ENCODE results near the gene GDNF.
"Not testable (repeated sequence)": the region's sequence is repeated elsewhere in the genome, so short reads cannot be mapped to it uniquely, and the experiment has no call there.

The GDNF gene, protein sequence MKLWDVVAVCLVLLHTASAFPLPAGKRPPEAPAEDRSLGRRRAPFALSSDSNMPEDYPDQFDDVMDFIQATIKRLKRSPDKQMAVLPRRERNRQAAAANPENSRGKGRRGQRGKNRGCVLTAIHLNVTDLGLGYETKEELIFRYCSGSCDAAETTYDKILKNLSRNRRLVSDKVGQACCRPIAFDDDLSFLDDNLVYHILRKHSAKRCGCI

DNA sequence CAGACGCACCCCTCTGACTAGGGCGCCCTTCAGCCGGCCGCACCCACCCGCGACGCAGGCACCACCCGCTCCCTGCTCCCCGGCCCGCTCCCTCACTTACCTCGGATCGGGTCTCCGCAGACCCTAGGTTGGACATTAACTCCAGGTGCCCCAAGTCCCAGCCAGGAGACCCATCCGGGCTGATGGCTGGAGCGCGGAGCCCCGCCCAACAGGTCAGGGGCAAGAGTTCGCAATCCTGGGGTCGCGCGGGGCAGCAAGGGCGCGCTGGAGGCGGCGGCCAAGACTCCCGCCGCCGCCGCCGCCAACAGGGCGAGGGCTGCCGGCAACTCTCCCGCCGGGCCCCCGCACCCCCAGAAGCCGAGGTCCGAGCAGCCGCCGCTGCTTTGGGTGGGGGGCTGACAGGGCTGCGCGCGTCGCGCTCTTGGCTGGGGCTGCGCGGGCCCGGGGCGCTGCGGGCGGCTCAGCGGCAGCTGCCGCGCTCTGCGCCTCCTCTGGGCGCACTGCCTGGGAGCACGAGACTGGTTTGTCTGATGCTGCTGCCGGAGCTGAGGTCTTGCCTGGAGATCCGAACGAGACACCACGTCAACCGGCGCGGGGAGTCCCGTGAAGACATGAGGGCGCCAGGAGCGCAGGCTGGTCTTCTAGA lies at the start of gene GDNF:
GDNF (minus strand) TSS at position 635 of the 646 bp plus-strand sequence. CDS start 5,245 bp downstream, outside the sequence.
- no peak for DNase-seq

DNA sequence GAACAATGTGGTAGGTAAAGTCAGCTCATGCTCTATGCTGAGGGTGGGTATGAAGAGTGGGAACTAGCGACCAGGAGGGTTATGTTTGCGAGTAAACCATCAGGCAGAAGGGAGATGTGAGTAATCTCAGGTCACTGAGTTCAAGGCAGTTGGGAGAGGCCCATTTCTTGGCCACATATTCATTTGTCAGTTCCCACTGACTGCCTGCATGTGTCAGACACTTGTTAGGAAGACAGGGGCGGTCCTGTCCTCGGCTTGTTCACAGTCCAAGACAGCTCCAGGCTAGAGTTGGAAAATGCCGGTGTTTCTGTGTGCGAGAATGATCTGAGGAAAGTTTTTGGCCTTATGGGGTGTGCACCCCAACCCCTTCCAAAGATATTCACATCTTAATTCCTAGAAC lies 48.6 kb upstream of the GDNF start:
- DNase-seq: no peak

DNA sequence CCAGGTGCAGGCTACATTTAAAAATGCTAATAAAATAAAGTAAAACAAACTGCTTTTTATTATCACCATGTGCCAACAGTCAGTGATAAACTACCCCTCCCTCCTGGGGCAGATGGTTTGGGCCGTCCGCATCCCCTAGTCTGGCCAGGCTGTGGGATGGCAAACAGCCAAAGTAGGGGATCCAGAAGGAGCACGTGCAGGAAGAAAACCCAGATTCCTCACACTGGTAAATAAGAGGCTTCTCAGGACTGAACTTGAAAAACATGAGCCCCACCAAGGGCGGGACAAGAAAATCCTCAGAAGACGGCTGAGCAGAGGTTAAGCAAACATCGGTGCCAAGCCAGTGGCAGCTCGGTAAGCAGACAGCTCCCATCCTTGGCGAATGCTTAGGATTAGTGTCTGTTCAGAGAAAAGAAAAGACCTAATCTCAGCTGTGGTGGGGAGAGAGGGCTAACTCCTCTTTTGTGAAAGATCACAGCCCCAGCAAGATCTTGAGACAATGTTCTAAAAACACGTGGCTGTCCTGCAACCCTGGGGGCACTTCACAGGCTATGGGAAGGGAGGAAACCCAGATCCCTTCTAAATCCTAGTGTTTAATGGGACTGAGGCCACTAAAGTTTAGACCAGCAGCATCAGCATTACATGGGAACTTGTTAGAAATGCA lies 46.5 kb upstream of the GDNF start:
- DNase-seq: no peak

DNA sequence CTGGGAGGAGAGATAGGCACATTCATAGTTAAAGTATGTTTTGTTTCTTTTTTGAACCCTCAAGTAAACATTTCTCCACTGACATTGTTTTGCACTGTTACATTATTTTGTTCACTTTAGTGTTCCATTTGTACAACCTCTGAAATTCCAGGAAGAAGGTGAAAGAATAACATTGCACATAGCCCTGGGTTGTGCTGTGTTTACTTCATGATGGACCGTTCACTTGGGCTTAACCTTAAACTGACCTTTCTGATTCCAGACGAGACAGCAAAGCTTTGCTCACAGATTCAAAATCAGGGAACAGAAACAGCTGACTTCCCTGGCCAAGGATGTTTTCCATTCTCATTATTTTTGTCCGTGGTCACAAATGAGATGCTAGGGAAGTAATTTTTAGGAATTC lies 42.8 kb upstream of the GDNF start:
- DNase-seq: no peak

DNA sequence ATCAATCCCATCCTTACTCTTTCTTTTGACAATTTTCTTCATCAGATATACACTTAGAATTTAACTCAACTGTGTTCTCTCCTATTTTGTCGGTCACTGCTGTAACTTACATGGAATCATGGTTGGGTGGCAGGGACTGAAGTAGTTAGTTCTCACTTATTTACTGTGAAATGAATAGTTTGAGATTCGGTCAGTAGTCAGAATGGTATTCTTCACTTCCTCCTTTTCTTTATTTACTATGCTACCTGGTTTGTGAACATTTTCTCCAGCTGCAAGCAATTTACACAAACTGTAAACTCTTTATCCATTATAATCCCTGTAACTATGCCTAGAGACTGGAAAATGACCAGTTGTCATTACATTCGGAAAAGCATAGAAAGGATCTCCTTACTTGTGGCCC lies 41.5 kb upstream of the GDNF start:
- no peak for DNase-seq

DNA sequence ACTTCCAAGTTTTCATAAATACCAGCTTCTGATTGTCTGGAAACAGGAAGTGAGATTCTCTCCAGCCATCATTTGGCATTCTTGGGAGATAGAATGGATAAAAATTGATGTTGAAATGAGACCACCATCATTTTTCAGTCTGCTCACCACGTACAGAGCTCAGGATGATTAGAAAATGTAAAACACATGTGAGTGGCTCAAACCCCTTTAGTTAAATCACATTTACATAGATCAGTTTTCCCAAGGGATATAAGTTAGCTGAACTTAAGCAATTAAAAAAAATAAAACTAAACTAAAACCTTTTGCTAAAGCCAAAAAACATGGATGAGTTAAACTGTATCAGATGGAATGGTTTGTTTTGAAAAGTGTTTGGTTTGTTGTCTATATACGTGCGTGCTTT lies 37.1 kb upstream of the GDNF start:
- no peak for DNase-seq

DNA sequence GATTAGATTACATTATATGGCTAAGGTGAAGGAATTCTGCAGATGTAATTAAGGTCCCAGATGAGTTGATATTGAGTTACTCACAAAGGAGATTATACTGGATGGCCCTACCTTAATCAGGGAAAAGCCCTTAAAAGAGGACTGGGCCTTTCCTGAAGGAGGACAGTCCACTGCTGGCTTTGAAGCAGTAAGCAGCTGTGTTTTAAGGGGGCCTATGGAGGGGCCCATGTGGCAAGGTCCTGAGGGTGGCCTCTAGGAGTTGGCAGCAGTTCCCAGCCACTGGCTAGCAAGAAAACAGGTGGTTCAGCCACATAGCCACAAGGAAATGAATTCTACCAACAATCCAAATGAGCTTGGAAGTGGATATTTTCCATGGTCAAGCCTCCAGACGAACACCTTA lies 36.4 kb upstream of the GDNF start:
- DNase-seq: no peak

DNA sequence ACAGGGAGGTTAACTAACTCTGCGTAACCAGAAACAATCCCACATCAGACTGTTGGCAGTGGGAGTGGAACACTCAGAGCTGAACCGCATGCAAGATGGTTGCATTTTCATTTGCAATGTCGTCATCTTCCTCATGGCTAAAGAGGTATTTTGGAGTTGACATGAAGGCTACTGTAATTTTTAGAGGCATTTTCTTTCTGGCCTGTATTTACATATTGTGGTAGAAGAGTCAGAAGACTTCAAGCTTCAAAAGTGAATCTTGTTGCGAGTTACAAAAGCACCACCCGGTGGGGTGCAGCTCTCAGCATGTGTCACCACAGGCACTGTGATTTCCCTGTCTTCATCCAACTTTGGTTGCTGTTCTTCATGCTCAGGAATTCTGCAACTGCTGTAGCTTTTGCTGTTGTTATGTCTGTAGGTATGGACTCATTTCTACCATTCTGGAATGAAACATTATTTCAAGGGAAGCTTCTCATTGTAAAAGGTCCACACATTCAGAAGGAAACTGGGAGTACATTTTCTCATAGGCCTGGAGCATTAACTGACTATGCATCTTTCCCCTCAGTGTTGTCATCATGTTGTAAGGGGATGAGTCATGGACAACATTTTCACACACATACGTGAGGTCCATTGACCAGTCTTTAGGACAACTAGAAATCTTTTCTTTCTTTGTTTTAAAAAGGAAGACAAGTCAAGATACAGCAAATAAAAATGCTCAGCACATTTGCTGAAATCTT lies 35.4 kb upstream of the GDNF start:
- no peak for DNase-seq

DNA sequence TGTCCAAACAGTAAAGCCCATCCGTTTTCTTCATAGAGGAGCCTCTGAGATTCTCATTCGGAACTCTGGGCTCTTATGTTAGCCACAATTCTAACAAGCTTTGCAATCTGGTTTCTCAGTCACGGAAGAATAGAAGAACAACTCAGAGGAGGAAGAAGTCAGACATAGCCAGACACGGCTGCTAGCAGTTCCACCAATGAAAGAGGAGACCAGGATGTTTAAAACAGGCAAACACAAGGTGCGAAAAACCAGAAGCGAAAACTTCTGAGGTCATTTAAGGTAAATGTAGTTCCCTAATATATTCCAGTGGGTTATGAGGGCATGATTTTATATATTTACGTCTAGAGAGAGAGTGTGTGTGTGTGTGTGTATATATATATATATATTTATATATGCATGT lies 34.1 kb upstream of the GDNF start:
- DNase-seq: no peak

DNA sequence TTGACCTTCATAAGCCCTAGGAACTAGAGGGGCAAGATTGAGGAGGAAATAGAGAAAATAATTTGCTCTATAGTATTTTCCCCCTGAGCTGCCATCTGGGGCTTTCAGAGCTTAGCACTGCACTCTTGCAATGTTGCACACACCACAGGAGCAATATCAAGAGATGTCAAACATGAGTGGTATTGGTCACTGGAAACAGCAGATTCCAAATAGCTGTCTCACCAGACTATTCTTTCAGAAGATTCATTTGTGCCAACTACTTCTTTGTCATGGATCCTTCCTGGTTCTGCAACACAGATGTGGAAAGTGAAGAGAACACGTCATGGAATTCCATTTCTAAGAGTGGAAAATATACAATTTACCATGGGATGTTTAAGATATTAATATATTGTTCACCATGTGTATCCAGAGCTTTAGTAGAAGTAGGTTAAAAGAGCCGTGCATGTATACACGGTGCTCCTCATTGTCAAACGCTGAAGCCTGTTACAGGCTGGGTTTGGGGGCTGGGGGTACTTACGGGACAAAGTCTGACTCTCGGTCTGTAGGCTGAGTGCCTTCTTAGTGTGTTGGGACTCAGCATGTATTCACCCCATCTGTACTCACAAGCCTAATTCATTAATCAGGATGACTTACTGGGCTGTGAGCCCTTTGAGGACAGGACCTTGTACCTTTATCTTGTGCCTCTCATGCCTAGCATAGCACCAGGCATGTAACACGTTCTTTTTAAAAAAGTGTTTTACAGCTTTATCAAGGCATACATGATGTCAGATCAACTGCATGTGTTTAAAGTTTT lies 31.4 kb upstream of the GDNF start:
- DNase-seq: no peak

DNA sequence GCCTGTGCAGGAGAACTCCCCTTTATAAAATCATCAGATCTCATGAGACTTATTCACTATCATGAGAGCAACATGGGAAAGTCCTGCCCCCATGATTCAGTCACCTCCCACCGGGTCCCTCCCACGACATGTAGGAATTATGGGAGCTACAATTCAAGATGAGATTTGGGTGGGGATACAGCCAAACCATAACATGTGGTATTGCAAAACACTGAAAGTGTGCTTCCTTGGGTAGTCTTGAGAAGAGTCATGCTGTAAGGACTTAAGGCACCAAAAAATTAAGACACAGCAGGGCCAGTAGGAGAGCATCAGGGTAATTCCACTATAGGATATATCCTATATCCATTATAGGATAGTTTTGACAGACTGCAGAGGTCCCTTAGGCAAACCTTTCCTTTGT lies 29.4 kb upstream of the GDNF start:
- no peak for DNase-seq

DNA sequence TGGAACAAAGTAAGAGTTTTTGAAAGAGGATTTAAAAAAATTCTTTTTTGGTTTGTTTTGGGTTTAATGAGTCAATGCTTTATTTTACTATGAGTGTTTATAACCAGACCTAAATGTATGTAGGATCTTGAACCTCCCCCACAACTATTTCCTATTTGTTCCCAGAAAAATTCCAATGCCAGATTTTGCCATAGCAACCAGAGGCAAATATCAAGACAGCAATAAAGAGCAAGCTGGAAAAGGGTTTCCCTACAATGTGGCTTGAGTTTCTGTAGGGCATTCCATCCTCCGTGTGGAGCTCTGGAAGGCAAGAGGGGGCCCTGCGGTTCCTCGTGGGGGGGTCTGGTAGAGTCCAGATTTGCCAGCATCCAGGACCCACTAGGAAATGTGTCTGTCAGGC lies 27.8 kb upstream of the GDNF start:
- DNase-seq: no peak

DNA sequence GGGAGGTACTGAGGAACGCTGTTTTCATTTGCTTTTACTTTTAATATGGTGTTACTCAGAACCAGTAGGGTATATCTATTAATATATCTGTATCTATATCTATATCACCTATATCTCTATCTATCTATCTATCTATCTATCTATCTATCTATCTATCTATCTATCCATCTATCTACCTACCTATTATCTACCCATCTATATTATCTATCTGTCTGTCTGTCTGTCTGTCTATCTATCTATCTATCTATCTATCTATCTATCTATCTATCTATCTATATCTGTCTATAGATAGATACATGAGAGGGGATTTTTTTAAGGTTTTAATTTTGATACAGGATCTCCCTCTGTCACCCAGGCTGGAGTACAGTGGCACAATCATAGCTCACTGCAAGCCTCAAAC lies 23.1 kb upstream of the GDNF start:
- not testable (repeated sequence) for DNase-seq

DNA sequence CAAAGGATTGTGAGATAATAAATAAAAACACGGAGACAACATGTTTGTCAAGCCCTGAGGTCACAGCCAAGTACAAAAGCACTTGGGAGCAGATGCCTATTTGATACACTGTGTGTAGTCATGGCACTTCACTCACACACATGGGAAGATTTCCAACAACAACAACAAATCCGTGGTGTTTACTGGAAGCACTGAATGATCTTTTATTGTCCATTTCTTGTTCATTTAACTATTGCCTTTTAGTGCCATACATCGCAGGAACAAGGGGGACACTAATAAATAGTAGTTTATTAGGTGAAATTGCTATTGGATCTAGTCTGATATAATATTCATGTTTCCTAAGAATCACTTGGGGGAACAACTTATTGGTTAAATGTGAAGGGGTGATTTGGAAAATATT lies 20.4 kb upstream of the GDNF start:
- DNase-seq: no peak

DNA sequence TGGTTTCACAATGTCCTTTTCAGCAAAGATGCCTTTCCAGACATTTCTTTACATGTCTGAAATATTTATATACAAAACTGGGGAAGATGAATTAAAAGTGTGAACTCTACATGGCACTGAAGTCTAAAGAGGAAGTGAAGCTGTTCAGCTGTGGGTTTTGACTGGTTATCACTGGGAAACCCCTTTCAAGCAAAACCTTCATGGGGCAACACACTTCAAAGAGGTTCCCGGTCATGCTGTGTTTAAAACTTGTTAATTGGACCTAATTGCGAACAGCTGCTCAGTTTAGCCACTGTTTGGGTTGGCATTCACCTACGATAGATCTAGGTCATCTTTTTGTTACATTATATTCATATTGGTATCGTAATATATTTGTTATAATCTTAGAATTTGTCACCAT lies 20.0 kb upstream of the GDNF start:
- no peak for DNase-seq

DNA sequence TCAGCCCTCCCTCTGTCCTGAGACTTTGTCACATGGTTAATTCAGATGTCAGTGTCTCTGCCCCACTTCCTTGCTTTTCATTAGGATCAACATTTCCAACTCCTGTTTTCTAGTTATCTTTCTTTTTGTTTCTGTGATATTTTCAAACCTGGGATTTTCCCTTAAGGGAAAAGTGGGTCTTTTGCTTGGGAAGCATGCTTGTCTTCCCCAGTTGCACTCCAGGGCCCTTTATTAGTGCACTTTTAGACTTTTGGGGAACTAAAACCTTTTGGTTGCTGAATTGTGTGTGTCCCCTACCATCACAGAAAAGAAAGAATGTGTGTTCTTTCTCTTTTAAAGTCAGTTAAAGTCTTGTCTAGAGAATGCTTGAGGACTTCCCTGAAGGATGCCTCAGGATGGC lies 18.4 kb upstream of the GDNF start:
- DNase-seq: no peak

DNA sequence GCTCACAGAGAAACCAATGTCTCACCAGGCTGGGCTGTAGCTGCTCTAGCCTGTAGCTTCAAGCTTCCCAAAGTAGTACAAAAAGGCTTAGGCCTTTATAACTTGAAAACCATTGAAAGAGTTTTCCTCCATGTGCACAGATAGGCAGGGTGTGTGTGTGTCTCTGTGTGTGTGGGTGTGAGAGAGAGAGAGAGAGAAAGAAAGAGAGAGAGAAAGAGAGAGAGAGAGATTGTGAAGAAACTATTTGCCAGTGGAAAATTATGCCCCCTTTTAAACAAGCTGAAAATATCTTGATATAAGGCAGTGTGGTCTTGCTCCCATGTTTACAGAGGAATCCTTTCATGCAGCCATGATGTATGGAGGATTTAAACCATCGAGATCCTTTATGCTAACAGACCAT lies 17.9 kb upstream of the GDNF start:
- no peak for DNase-seq

DNA sequence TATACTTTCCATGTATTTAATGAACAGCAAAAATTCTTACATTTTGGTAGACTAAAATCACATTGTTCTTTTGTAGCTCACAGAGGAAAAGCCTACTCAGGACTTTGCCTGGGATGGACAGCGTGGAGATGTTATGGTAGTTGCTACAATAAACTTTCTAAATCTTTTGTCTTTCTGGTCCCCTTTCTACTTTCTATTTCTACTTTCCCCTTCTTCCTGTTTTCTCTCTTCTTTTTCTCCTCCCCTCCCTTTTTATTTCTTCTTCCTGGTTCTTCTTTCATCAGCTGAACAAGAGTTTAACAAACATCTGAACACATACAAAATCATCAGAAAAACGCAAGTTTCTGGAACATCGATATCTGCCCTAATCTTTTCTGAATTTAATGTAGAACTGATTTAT lies 15.6 kb upstream of the GDNF start:
- no peak for DNase-seq

DNA sequence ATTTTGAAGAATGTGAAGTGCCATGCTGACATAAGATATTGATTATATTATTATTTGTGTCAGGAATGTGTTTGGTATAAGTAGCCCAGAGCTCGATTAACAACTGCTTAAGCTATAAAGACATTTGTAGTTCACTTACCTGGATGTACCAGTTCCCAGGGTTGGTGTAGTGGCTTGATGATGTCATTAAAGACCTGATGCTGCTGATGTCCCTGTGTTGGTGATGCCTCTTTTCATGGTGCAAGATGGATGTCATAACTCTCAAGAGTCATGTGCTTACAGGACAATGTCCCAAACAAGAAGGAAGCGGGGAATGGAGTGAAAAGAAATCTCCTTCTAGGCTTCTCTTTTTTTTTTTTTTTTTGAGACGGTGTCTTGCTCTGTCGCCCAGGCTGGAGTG lies 11.5 kb upstream of the GDNF start:
- no peak for DNase-seq

DNA sequence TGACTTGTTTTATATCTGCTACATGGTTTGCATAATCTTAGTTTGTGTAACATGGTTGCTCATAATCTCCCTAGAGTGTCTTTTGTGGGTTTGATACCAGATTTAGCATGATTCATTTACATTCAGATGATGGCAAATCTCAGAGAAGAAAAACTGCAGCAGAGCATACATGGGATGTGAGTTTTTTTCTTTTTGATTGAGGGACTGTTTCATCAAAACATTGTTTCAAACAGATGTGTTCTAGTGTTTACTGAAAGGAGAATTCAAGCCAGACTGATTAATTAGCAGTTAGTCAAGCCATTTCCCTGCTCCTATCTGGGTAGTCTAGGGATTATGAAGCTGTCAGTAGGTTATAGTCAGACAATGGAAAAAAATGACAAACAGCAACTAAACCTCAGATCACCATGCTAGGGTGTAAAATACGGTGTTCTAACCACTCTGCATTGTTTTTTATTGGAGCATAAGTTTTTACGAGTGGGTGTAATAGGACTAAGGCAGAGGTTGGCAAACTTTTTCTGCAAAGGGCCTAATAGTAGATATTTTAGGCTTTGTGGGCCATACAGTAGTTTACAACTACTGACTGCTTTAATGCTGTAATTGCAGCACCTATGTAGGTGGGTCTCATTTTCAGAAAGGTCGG lies 10.5 kb upstream of the GDNF start:
- no peak for DNase-seq

DNA sequence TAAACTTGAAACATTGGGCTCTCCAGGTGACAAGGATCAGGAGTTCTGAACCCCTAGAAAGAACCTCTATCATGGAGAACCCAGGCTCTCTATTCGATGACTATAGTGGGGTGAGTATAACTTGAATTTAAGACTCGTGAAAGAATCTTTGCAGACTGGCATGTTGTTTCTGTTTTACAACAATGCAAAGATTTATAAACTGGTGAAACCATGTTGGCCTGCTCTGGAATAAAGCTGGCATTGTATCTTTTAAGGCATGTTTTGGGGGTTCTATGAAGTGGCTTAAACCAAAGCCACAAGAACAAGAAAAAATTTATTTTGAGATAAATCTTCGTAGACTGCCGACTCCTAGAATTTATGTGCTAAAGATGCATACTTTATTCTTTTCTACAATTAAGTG lies 9.8 kb upstream of the GDNF start:
- DNase-seq: no peak

DNA sequence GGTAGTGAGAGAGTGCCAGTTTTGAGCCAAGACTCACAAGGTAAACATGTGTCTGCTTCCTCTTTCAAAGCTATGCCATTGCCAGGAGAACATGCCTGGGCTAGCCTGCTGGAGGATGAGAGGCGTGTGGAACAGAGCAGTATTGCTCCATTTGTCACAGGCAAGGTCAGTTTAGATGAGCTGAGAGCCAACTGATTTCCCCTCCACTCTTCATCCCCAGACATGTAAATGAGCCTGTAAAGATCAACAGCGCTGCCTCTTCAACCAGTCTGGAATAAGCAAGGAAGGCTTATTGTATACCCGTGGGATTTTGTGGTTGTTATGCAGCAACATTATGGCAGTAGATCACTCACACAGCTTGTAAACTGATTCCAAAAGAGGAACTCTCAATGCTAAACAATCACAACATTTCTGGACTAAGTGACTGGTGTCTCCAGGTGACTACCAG lies 8.2 kb upstream of the GDNF start:
- no peak for DNase-seq

All from stimulated activated naive CD4-positive, alpha-beta T cell treated with Interleukin-2 at 50 U/mL for 16 hours (primary cell).